ENCODE measurements around the gene KREMEN2. TPM values are rescaled to one million over a fixed set of nuclear protein-coding genes. Genes with fewer than 3 reads are reported as not detected.

Gene KREMEN2
- total and polyA plus RNA-seq, 2 of the 13 experiments (the other 11 are each of a cell fraction or from before 2014, with no cell fraction given): 0.48 to 1.2 TPM

DNA sequence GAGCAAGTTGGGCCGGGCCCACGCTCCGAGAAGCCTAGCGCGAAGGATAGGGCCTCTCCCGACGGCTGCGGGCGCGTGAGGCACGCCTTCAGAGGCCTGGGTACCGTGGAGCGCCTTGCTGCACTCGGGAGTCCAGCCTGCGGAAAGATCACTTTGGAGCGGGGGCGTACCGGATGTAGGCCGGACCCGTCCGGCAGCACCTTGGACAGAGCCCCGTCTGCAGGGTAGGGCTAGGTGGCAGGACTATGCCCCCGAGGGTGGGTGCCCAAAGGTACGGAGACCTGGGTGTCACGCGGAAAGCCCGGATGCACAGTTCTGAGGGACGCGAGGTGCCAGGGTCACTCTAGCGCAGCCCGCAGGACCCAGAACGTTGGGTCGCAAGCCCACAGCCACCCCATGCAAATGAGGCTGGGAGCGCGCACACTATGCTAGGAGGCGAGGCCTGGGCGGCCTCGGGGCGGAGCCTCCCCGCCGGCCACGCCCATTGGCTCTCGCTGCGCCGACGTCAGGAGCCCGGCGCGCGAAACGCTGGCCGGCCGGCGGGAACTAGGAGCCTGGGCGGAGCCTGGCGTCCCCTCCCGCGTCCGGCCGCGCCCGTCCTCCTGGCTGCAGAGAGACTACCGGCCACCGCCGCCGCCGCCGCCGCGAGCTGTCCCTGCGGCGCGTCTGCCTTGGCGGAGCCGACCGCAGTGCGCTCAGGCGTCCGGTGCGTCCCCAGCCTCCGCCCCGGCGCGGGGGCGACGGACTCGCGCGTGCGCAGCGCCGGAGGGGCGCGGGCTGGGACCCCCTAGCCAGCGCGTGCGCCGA lies 4.9 kb downstream of the KREMEN2 start, which contains the start of gene PAQR4 (continued):
- TF ChIP-seq, protein P1, sequence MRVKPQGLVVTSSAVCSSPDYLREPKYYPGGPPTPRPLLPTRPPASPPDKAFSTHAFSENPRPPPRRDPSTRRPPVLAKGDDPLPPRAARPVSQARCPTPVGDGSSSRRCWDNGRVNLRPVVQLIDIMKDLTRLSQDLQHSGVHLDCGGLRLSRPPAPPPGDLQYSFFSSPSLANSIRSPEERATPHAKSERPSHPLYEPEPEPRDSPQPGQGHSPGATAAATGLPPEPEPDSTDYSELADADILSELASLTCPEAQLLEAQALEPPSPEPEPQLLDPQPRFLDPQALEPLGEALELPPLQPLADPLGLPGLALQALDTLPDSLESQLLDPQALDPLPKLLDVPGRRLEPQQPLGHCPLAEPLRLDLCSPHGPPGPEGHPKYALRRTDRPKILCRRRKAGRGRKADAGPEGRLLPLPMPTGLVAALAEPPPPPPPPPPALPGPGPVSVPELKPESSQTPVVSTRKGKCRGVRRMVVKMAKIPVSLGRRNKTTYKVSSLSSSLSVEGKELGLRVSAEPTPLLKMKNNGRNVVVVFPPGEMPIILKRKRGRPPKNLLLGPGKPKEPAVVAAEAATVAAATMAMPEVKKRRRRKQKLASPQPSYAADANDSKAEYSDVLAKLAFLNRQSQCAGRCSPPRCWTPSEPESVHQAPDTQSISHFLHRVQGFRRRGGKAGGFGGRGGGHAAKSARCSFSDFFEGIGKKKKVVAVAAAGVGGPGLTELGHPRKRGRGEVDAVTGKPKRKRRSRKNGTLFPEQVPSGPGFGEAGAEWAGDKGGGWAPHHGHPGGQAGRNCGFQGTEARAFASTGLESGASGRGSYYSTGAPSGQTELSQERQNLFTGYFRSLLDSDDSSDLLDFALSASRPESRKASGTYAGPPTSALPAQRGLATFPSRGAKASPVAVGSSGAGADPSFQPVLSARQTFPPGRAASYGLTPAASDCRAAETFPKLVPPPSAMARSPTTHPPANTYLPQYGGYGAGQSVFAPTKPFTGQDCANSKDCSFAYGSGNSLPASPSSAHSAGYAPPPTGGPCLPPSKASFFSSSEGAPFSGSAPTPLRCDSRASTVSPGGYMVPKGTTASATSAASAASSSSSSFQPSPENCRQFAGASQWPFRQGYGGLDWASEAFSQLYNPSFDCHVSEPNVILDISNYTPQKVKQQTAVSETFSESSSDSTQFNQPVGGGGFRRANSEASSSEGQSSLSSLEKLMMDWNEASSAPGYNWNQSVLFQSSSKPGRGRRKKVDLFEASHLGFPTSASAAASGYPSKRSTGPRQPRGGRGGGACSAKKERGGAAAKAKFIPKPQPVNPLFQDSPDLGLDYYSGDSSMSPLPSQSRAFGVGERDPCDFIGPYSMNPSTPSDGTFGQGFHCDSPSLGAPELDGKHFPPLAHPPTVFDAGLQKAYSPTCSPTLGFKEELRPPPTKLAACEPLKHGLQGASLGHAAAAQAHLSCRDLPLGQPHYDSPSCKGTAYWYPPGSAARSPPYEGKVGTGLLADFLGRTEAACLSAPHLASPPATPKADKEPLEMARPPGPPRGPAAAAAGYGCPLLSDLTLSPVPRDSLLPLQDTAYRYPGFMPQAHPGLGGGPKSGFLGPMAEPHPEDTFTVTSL (CRISPR knock-in tag; IDR thresholded peaks at IDR 0.05; ENCODE audit: borderline replicate concordance): no peak
- TF ChIP-seq ATF7-NPFF (CRISPR knock-in tag; IDR thresholded peaks at IDR 0.05; ENCODE audit: low read depth) (peak; percentile 98), KDM6A (CRISPR knock-in tag; IDR thresholded peaks at IDR 0.05; ENCODE audit: low read depth) (no peak), ASH2L (IDR thresholded peaks at IDR 0.05; ENCODE audit: insufficient read length, low read depth, low read length) (peak; percentile 78), YEATS2 (CRISPR knock-in tag; IDR thresholded peaks at IDR 0.05; ENCODE audit: borderline replicate concordance) (peak; percentile 89; the same call in 1 of the 2 replicates), SKI (IDR thresholded peaks at IDR 0.05; ENCODE audit: partially characterized antibody) (peak; percentile 71), KLF12 (CRISPR knock-in tag; IDR thresholded peaks at IDR 0.05; ENCODE audit: borderline replicate concordance) (peak; percentile 75; the same call in 1 of the 2 replicates), MYPOP (CRISPR knock-in tag; IDR thresholded peaks at IDR 0.05) (peak; percentile 93), ZNF546 (CRISPR knock-in tag; conservative IDR thresholded peaks at IDR 0.05) (0 out of 2 replicates have a peak, but pooled peaks have one; percentile 34), ZNF282 (IDR thresholded peaks at IDR 0.05; ENCODE audit: partially characterized antibody) (no peak), E2F2 (CRISPR knock-in tag; IDR thresholded peaks at IDR 0.05; ENCODE audit: borderline replicate concordance) (peak; percentile 85; the same call in 1 of the 2 replicates), RFXANK (CRISPR knock-in tag; IDR thresholded peaks at IDR 0.05) (no peak; the same call in 1 of the 2 replicates), ZNF879 (CRISPR knock-in tag; IDR thresholded peaks at IDR 0.05) (no peak; the same call in 1 of the 2 replicates), KLF11 (CRISPR knock-in tag; IDR thresholded peaks at IDR 0.05) (peak; percentile 96), CEBPB (IDR thresholded peaks at IDR 0.05; ENCODE audit: borderline replicate concordance, low read depth, low read length) (no peak)
- TF ChIP-seq, protein P2, sequence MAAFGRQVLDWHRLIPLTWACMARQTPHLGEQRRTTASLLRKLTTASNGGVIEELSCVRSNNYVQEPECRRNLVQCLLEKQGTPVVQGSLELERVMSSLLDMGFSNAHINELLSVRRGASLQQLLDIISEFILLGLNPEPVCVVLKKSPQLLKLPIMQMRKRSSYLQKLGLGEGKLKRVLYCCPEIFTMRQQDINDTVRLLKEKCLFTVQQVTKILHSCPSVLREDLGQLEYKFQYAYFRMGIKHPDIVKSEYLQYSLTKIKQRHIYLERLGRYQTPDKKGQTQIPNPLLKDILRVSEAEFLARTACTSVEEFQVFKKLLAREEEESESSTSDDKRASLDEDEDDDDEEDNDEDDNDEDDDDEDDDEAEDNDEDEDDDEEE (CRISPR knock-in tag; IDR thresholded peaks at IDR 0.05): peak; percentile 100
- TF ChIP-seq, protein P3, sequence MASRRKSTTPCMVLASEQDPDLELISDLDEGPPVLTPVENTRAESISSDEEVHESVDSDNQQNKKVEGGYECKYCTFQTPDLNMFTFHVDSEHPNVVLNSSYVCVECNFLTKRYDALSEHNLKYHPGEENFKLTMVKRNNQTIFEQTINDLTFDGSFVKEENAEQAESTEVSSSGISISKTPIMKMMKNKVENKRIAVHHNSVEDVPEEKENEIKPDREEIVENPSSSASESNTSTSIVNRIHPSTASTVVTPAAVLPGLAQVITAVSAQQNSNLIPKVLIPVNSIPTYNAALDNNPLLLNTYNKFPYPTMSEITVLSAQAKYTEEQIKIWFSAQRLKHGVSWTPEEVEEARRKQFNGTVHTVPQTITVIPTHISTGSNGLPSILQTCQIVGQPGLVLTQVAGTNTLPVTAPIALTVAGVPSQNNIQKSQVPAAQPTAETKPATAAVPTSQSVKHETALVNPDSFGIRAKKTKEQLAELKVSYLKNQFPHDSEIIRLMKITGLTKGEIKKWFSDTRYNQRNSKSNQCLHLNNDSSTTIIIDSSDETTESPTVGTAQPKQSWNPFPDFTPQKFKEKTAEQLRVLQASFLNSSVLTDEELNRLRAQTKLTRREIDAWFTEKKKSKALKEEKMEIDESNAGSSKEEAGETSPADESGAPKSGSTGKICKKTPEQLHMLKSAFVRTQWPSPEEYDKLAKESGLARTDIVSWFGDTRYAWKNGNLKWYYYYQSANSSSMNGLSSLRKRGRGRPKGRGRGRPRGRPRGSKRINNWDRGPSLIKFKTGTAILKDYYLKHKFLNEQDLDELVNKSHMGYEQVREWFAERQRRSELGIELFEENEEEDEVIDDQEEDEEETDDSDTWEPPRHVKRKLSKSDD (CRISPR knock-in tag; IDR thresholded peaks at IDR 0.05; ENCODE audit: low read depth): no peak; the same call in 1 of the 2 replicates

Measured in HepG2 (cell line).